HG03469 (cell line): Measurements from ENCODE around the gene ADCYAP1.

ENCODE experiments used
- ATAC-seq: cut with Tn5 transposase; IDR thresholded peaks from one replicate; pipeline ENCODE4 v1.9.1; 2021; ENCODE audit warnings: mild to moderate bottlenecking, moderate library complexity, moderate number of reproducible peaks; ENCODE audit not compliant: unreplicated experiment

Gene ADCYAP1

DNA sequence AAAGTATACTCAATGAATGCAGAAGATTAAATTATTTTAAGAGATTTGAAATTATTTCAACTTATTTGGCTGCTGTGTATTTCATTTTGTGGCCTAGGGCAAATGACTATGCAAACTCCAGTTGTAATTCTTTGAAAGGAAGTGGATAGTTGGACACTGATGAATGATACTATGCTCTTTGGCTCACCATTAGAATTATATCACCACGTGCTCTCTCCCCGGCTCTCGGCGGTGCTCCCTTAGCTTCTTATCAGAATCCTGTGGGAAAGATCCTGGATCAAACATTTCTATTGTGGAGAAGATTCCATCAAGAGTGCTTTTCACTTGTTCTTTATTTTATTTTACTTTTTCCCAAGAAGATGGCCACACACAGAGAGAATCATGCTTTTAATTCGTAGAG lies 55.2 kb downstream of the ADCYAP1 start:
- no peak for ATAC-seq
